HepG2 (cell line): Measurements from ENCODE around the gene USP12. TPM values are rescaled to one million over a fixed set of nuclear protein-coding genes. Genes with fewer than 3 reads are reported as not detected.
A peak's percentile ranks its signal among the peaks of the same experiment; 100 is the strongest.

Experiments
- ATAD3A ChIP-seq: sonication (generic); formaldehyde crosslinking; IDR thresholded peaks from 2 replicates; pipeline ENCODE4 v1.4.0; 2020; ENCODE audit warnings: missing genetic modification reagents
- ATF1 ChIP-seq: IDR thresholded peaks from 2 replicates; pipeline ENCODE4 v1.6.1; 2016; ENCODE audit warnings: mild to moderate bottlenecking, control low read depth
- IKZF4 ChIP-seq: sonication (generic); formaldehyde crosslinking; IDR thresholded peaks from 2 replicates; pipeline ENCODE4 v1.5.1; 2020; ENCODE audit warnings: borderline replicate concordance, mild to moderate bottlenecking, low read depth, missing genetic modification reagents; ENCODE audit errors: not compliant biosample characterization
- ISX ChIP-seq: sonication (generic); formaldehyde crosslinking; conservative IDR thresholded peaks from 2 replicates; pipeline ENCODE4 v1.5.0; 2020; ENCODE audit warnings: missing genetic modification reagents
- KMT2A ChIP-seq: sonication (generic); formaldehyde crosslinking; IDR thresholded peaks from 2 replicates; pipeline ENCODE4 v1.4.0; 2020; ENCODE audit warnings: missing genetic modification reagents
- PHF20 ChIP-seq: sonication (generic); formaldehyde crosslinking; IDR thresholded peaks from 2 replicates; pipeline ENCODE4 v1.5.0; 2020; ENCODE audit warnings: mild to moderate bottlenecking, missing genetic modification reagents
- REXO4 ChIP-seq: sonication (generic); formaldehyde crosslinking; IDR thresholded peaks from 2 replicates; pipeline ENCODE4 v1.8.0; 2022; ENCODE audit warnings: missing genetic modification reagents, mild to moderate bottlenecking, borderline replicate concordance
- SCMH1 ChIP-seq: sonication (generic); formaldehyde crosslinking; IDR thresholded peaks from 2 replicates; pipeline ENCODE4 v1.9.0; 2021; ENCODE audit warnings: missing genetic modification reagents, mild to moderate bottlenecking, borderline replicate concordance
- SMC3 ChIP-seq: IDR thresholded peaks from 2 replicates; pipeline ENCODE4 v1.6.1; 2011; ENCODE audit warnings: low read length, improper control_type of control experiment
- SNAPC2 ChIP-seq: sonication (generic); formaldehyde crosslinking; IDR thresholded peaks from 2 replicates; pipeline ENCODE4 v1.8.1; 2022; ENCODE audit warnings: mild to moderate bottlenecking, missing genetic modification reagents
- SPEN ChIP-seq: sonication (generic); formaldehyde crosslinking; IDR thresholded peaks from 2 replicates; pipeline ENCODE4 v1.5.1; 2020; ENCODE audit warnings: low read depth, mild to moderate bottlenecking, missing genetic modification reagents
- SRY ChIP-seq: sonication (generic); formaldehyde crosslinking; IDR thresholded peaks from 2 replicates; pipeline ENCODE4 v1.8.0; 2022; ENCODE audit warnings: mild to moderate bottlenecking, missing genetic modification reagents
- TAF1 ChIP-seq: sonication (generic); formaldehyde crosslinking; IDR thresholded peaks from 2 replicates; pipeline ENCODE4 v1.4.0; 2020; ENCODE audit warnings: missing genetic modification reagents
- YEATS4 ChIP-seq: sonication (generic); formaldehyde crosslinking; IDR thresholded peaks from 2 replicates; pipeline ENCODE4 v1.4.0; 2020; ENCODE audit warnings: missing genetic modification reagents, borderline replicate concordance
- ZEB1 ChIP-seq: IDR thresholded peaks from 2 replicates; pipeline ENCODE4 v1.6.1; 2012; ENCODE audit warnings: mild to moderate bottlenecking, low read depth, inconsistent platforms; ENCODE audit not compliant: insufficient replicate concordance
- ZFP37 ChIP-seq: sonication (generic); formaldehyde crosslinking; IDR thresholded peaks from 2 replicates; pipeline ENCODE4 v1.4.0; 2020; ENCODE audit warnings: missing genetic modification reagents, borderline replicate concordance
- ZNF143 ChIP-seq: sonication (generic); formaldehyde crosslinking; IDR thresholded peaks from 2 replicates; pipeline ENCODE4 v1.4.0; 2020; ENCODE audit warnings: missing genetic modification reagents
- ZNF577 ChIP-seq: sonication (generic); formaldehyde crosslinking; IDR thresholded peaks from 2 replicates; pipeline ENCODE4 v1.4.0; 2020; ENCODE audit warnings: mild to moderate bottlenecking, low read depth, missing genetic modification reagents, borderline replicate concordance
- ZSCAN12 ChIP-seq: sonication (generic); formaldehyde crosslinking; IDR thresholded peaks from 2 replicates; pipeline ENCODE4 v1.9.0; 2021; ENCODE audit warnings: mild to moderate bottlenecking, missing genetic modification reagents
- ZSCAN20 ChIP-seq: sonication (generic); formaldehyde crosslinking; IDR thresholded peaks from 2 replicates; pipeline ENCODE4 v1.4.0; 2020; ENCODE audit warnings: missing genetic modification reagents, mild to moderate bottlenecking, borderline replicate concordance
- ZSCAN25 ChIP-seq: sonication (generic); formaldehyde crosslinking; IDR thresholded peaks from 2 replicates; pipeline ENCODE4 v1.8.0; 2022; ENCODE audit warnings: mild to moderate bottlenecking, missing genetic modification reagents
- polyA plus RNA-seq, 8 experiments: library from polyadenylated mRNA; depleted of rRNA in 3 of 8; stranded (reverse) in 7 of 8; unstranded in 1 of 8; fragments of >200 nt; fragmentation: Illumina TruSeq in 4 of 8; extraction: Trizol in 4 of 8; gene quantifications; 2 replicates each; pipeline versions ENCODE4 v1.2.1 to v1.2.3, GENCODE V29; 2011 to 2016; ENCODE audit warnings: low read depth in 4 of 8, missing spikeins in 1 of 8, mixed read lengths in 1 of 8; ENCODE audit not compliant: insufficient read depth in 1 of 8
- total RNA-seq, 5 experiments: library from RNA; depleted of rRNA; stranded (reverse); fragments of >200 nt; fragmentation: Illumina TruSeq; extraction: Trizol; gene quantifications; 2 replicates each; pipeline ENCODE4 v1.2.3, GENCODE V29; 2016; ENCODE audit warnings: low read depth in 1 of 5
- TF ChIP-seq, protein P1 (sequence below): IDR thresholded peaks from 2 replicates; pipeline ENCODE4 v1.6.1; 2016; ENCODE audit warnings: missing compliant biosample characterization, missing genetic modification reagents, borderline replicate concordance
- TF ChIP-seq, protein P2 (sequence below): sonication (generic); formaldehyde crosslinking; IDR thresholded peaks from 2 replicates; pipeline ENCODE4 v1.4.0; 2020; ENCODE audit warnings: missing genetic modification reagents
- TF ChIP-seq, protein P3 (sequence below): IDR thresholded peaks from 2 replicates; pipeline ENCODE4 v1.6.1; 2012; ENCODE audit warnings: low read length, improper control_type of control experiment

USP12 gene
- total and polyA plus RNA-seq, 2 of the 13 experiments (the other 11 are each of a cell fraction or from before 2014, with no cell fraction given) = 9.8 to 19.5 TPM

DNA sequence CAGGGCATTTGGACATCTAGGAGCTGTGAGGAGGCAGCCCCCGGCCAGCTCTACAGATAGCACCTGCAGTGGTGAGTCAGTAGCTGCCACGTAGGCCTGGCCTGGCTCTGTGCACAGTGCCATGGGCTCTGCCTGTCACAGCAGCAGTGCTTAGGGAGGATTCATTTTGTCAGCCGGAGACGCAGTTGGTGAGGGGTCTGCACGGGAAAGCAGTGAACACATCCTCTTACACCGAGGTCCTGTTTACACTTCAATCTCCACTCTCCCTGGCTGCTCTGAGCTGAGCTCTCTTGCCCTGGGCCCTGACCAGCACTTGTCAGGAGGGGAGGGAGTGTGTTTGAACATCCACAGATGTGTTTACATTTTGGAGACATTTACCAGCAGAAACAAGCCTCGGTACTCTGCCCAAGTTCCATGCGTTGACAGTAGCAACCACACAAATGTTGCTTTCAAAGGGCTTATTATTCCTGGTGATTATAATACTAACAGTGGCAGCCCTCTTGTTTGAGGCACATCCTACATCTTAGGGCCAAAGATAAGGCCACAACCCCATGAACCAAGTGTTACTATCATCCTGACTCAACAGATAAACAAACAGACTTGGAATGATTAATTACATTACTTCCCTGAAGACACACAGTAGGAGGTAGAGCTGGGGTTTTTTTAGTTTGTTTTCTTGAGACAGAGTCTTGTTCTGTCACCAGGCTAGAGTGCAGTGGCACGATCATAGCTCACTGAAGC, 148.9 kb downstream of the USP12 start (continued):
- TF ChIP-seq ZFP37 = no peak
- no peak for TF ChIP-seq PHF20 (CRISPR knock-in tag)
- TF ChIP-seq SMC3 = 0 out of 2 replicates have a peak, but pooled peaks have one; percentile 1
- no peak for TF ChIP-seq ZNF143
- TF ChIP-seq ZSCAN25 (CRISPR knock-in tag) = no peak
- no peak for TF ChIP-seq ZSCAN12 (CRISPR knock-in tag)
- no peak for TF ChIP-seq ZEB1
- no peak for TF ChIP-seq TAF1 (CRISPR knock-in tag)
- no peak for TF ChIP-seq SCMH1 (CRISPR knock-in tag)
- no peak; the same call in 1 of the 2 replicates for TF ChIP-seq SRY (CRISPR knock-in tag)
- TF ChIP-seq, protein P1, sequence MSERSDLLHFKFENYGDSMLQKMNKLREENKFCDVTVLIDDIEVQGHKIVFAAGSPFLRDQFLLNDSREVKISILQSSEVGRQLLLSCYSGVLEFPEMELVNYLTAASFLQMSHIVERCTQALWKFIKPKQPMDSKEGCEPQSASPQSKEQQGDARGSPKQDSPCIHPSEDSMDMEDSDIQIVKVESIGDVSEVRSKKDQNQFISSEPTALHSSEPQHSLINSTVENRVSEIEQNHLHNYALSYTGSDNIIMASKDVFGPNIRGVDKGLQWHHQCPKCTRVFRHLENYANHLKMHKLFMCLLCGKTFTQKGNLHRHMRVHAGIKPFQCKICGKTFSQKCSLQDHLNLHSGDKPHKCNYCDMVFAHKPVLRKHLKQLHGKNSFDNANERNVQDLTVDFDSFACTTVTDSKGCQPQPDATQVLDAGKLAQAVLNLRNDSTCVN = no peak
- TF ChIP-seq YEATS4 (CRISPR knock-in tag) = no peak; the same call in 1 of the 2 replicates
- TF ChIP-seq, protein P2, sequence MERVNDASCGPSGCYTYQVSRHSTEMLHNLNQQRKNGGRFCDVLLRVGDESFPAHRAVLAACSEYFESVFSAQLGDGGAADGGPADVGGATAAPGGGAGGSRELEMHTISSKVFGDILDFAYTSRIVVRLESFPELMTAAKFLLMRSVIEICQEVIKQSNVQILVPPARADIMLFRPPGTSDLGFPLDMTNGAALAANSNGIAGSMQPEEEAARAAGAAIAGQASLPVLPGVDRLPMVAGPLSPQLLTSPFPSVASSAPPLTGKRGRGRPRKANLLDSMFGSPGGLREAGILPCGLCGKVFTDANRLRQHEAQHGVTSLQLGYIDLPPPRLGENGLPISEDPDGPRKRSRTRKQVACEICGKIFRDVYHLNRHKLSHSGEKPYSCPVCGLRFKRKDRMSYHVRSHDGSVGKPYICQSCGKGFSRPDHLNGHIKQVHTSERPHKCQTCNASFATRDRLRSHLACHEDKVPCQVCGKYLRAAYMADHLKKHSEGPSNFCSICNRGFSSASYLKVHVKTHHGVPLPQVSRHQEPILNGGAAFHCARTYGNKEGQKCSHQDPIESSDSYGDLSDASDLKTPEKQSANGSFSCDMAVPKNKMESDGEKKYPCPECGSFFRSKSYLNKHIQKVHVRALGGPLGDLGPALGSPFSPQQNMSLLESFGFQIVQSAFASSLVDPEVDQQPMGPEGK (CRISPR knock-in tag) = no peak; the same call in 1 of the 2 replicates
- TF ChIP-seq, protein P3, sequence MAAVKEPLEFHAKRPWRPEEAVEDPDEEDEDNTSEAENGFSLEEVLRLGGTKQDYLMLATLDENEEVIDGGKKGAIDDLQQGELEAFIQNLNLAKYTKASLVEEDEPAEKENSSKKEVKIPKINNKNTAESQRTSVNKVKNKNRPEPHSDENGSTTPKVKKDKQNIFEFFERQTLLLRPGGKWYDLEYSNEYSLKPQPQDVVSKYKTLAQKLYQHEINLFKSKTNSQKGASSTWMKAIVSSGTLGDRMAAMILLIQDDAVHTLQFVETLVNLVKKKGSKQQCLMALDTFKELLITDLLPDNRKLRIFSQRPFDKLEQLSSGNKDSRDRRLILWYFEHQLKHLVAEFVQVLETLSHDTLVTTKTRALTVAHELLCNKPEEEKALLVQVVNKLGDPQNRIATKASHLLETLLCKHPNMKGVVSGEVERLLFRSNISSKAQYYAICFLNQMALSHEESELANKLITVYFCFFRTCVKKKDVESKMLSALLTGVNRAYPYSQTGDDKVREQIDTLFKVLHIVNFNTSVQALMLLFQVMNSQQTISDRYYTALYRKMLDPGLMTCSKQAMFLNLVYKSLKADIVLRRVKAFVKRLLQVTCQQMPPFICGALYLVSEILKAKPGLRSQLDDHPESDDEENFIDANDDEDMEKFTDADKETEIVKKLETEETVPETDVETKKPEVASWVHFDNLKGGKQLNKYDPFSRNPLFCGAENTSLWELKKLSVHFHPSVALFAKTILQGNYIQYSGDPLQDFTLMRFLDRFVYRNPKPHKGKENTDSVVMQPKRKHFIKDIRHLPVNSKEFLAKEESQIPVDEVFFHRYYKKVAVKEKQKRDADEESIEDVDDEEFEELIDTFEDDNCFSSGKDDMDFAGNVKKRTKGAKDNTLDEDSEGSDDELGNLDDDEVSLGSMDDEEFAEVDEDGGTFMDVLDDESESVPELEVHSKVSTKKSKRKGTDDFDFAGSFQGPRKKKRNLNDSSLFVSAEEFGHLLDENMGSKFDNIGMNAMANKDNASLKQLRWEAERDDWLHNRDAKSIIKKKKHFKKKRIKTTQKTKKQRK = no peak
- no peak for TF ChIP-seq REXO4 (CRISPR knock-in tag)
- TF ChIP-seq SPEN = no peak
- TF ChIP-seq ISX = no peak
- TF ChIP-seq KMT2A (CRISPR knock-in tag) = 0 out of 2 replicates have a peak, but pooled peaks have one; percentile 39
- TF ChIP-seq ZSCAN20 (CRISPR knock-in tag) = no peak
- TF ChIP-seq ATAD3A (CRISPR knock-in tag) = no peak
- TF ChIP-seq ZNF577 = no peak
- TF ChIP-seq ATF1 (CRISPR knock-in tag) = no peak
- no peak for TF ChIP-seq IKZF4 (CRISPR knock-in tag)
- no peak for TF ChIP-seq SNAPC2 (CRISPR knock-in tag)
